ENCODE measurements around the gene RANBP17.

- no peak for TF ChIP-seq TAF1 (IDR thresholded peaks at IDR 0.05; ENCODE audit: low read depth)
- TF ChIP-seq CTCF (IDR thresholded peaks at IDR 0.05; ENCODE audit: poor library complexity, severe bottlenecking), result no peak
- no peak for TF ChIP-seq POLR2AphosphoS5 (IDR thresholded peaks at IDR 0.05)
- no peak for TF ChIP-seq EZH2 (IDR thresholded peaks at IDR 0.05; ENCODE audit: borderline replicate concordance, insufficient read depth, low read length, poor library complexity, severe bottlenecking)
- TF ChIP-seq EP300 (conservative IDR thresholded peaks at IDR 0.05; ENCODE audit: poor library complexity, severe bottlenecking), result no peak
- no peak for TF ChIP-seq SMC3 (conservative IDR thresholded peaks at IDR 0.05; ENCODE audit: poor library complexity)
- TF ChIP-seq MXI1 (conservative IDR thresholded peaks at IDR 0.05; ENCODE audit: poor library complexity, severe bottlenecking), result no peak
- no peak for TF ChIP-seq RAD21 (conservative IDR thresholded peaks at IDR 0.05)
These were observed 80.0 kb downstream of the RANBP17 start for GRCh38 chr5:170941788-170942187.
